Gastrocnemius medialis (tissue), 4 donors: ENCODE data around the gene KMT5C.

Source experiments
- CTCF ChIP-seq, 5 experiments: fragments of 450-650 bp in 3 of 5; fragments of 200-600 bp in 2 of 5; sonication (generic) in 2 of 5; IDR thresholded peaks in 4 of 5; conservative IDR thresholded peaks in 1 of 5; 1 replicate in 4 of 5; 2 replicates in 1 of 5; pipeline ENCODE4 v1.5.1; 2016 to 2019; ENCODE audit warnings: antibody characterized with exemption in 5 of 5, mild to moderate bottlenecking in 3 of 5, moderate library complexity in 3 of 5
- POLR2A ChIP-seq, 2 donors: fragments of 450-650 bp; IDR thresholded peaks; one replicate each; pipeline ENCODE4 v1.6.1; 2017; ENCODE audit warnings: antibody characterized with exemption in 2 of 2, mild to moderate bottlenecking in 2 of 2, moderate library complexity in 2 of 2

- TF ChIP-seq CTCF (IDR thresholded peaks at IDR 0.05 in 4 of 5, conservative IDR thresholded peaks at IDR 0.05 in 1 of 5) (no peak), POLR2A (IDR thresholded peaks at IDR 0.05) (no peak)
These were observed 2.2 kb downstream of the KMT5C start for GRCh38 chr19:55341595-55342531.
